ENCODE measurements around the gene GAL3ST1. TPM values are rescaled to one million over a fixed set of nuclear protein-coding genes. Genes with fewer than 3 reads are reported as not detected.
"Not testable (repeated sequence)": the region's sequence is repeated elsewhere in the genome, so short reads cannot be mapped to it uniquely, and the experiment has no call there.

GAL3ST1 gene
- total RNA-seq, 1 donor: not detected

DNA sequence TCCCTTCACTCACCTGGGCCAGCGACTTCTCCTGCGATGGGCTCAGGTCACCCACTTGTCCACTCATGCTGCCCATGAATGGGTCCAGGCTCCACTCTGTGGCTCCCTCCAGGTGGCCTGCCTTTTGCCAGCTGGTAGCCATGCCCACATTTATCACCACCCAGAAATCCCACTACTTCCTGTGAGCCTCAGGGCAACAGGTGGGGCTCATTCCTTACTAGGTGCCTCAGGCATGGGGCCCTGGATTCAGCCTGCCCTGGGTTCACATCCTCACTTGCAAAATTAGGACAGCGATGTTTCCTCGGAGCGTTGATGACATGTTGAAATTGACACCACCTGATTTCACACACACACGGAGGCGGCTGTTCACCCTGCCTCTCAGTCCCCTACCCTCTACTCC, 27.8 kb downstream of the GAL3ST1 start, which contains the start of gene SEC14L6:
Gene SEC14L6 (minus strand): TSS at position 126 of the 400 bp plus-strand sequence. CDS start 59 bp downstream, at position 67.
- DNase-seq (ENCODE audit: low read depth): no peak
- TF ChIP-seq, protein P1, sequence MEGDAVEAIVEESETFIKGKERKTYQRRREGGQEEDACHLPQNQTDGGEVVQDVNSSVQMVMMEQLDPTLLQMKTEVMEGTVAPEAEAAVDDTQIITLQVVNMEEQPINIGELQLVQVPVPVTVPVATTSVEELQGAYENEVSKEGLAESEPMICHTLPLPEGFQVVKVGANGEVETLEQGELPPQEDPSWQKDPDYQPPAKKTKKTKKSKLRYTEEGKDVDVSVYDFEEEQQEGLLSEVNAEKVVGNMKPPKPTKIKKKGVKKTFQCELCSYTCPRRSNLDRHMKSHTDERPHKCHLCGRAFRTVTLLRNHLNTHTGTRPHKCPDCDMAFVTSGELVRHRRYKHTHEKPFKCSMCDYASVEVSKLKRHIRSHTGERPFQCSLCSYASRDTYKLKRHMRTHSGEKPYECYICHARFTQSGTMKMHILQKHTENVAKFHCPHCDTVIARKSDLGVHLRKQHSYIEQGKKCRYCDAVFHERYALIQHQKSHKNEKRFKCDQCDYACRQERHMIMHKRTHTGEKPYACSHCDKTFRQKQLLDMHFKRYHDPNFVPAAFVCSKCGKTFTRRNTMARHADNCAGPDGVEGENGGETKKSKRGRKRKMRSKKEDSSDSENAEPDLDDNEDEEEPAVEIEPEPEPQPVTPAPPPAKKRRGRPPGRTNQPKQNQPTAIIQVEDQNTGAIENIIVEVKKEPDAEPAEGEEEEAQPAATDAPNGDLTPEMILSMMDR (IDR thresholded peaks at IDR 0.05; ENCODE audit: insufficient read depth, low read length): no peak
- no peak within 1 kb of the TSS for H3K4me3 ChIP-seq (ENCODE audit: low read depth, low read length)

DNA sequence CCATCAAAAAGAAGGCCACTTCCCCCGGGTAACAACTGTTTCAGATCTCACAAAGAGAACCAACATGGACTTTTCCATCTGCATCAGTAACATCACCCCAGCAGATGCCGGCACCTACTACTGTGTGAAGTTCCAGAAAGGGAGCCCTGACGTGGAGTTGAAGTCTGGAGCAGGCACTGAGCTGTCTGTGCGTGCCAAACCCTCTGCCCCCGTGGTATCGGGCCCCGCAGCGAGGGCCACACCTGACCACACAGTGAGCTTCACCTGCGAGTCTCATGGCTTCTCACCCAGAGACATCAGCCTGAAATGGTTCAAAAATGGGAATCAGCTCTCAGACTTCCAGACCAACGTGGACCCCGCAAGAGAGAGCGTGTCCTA, 31.7 kb downstream of the GAL3ST1 start:
- no peak overlapping the region for H3K4me3 ChIP-seq (ENCODE audit: low read depth, low read length)
- DNase-seq (ENCODE audit: low read depth): no peak
- TF ChIP-seq, protein P1 (IDR thresholded peaks at IDR 0.05; ENCODE audit: insufficient read depth, low read length): no peak

DNA sequence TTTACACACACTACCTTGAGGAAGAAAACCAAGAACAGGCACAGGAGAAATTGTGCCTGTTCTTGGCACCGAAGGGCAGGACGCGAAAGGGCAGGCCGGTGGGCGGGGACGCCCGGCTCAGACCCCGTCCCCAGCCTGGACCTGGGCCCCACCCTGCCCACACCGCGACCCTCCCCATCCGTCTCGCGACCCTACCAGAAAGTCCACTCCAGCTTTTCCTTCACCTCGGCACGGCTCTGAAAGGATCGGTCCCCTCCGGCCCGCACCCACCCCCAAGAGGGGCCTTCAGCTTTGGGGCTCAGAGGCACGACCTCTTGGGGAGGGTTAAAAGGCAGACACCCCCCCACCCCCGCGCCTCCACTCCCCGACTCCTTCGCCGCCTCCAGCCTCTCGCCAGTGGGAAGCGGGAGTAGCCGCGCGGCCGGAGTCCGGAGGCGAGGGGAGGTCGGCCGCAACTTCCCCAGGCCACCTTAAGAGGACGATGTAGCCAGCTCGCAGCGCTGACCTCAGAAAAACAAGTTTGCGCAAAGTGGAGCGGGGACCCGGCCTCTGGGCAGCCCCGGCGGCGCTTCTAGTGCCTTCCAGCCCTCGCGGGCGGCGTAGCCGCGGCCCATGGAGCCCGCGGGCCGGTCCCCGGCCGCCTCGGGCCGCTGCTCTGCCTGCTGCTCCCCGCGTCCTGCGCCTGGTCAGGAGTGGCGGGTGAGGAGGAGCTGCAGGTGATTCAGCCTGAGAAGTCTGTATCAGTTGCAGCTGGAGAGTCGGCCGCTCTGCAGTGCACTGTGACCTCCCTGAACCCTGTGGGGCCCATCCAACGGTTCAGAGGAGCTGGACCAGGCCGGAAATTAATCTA, 32.3 kb downstream of the GAL3ST1 start:
- peak overlapping the region; percentile 31 for H3K4me3 ChIP-seq (ENCODE audit: low read depth, low read length)
- no peak for DNase-seq (ENCODE audit: low read depth)
- TF ChIP-seq, protein P1 (IDR thresholded peaks at IDR 0.05; ENCODE audit: insufficient read depth, low read length): no peak

DNA sequence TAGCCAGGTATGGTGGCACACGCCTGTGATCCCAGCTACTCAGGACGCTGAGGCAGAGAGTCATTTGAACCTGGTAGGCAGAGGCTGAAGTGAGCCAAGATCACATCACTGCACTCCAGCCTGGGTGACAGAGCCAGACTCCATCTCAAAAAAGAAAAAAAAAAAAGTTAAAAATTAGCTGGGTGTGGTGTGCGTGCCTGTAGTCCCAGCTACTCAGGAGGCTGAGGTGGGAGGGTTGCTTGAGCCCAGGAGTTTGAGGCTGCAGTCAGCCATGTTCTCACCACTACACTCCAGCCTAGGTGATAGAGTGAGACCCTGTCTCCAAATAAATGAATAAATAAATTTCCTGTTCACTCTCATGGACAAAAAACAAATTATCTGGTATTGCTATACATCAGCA, 33.0 kb downstream of the GAL3ST1 start:
- H3K4me3 ChIP-seq (ENCODE audit: low read depth, low read length); DNase-seq (ENCODE audit: low read depth): not testable (repeated sequence)

DNA sequence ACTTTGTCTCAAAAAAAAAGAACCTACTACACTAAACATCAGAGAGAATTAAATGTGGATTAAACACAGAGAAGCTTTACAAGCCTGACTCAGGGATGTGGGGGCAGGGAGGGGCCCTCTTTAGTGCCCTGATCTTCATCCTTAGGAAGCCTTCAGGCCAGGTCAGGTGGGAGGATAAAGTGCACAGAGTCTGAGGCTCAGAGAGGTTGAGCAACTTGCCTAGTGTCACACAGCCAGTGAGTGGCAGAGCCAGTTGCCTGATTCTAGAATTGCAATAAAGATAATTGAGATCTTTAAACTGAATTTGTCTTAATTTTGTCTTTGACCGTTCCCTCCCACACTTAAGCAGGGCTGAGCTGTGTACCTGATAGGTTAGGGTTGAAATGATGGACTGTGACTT, 35.1 kb downstream of the GAL3ST1 start:
- DNase-seq (ENCODE audit: low read depth): no peak
- no peak overlapping the region for H3K4me3 ChIP-seq (ENCODE audit: low read depth, low read length)
- TF ChIP-seq, protein P1 (IDR thresholded peaks at IDR 0.05; ENCODE audit: insufficient read depth, low read length): no peak

DNA sequence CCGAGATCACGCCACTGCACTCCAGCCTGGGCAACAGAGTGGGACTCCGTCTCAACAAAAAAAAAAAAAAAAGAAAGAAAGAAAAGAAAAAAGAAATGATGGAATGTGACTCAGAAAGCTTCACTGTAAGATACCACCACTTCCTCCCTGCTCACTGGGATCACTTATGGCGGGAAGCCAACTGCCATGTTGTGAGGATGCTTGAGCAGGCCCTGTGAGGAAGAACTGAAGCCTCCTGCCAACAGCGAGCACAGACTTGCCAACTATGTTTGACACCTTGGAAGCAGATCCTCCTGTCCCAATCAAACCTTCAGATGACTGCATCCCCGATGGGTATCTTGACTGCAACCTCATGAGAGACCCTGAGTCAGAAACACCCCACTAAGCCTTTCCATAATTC, 36.2 kb downstream of the GAL3ST1 start:
- TF ChIP-seq, protein P1 (IDR thresholded peaks at IDR 0.05; ENCODE audit: insufficient read depth, low read length): no peak
- DNase-seq (ENCODE audit: low read depth): peak; percentile 12

DNA sequence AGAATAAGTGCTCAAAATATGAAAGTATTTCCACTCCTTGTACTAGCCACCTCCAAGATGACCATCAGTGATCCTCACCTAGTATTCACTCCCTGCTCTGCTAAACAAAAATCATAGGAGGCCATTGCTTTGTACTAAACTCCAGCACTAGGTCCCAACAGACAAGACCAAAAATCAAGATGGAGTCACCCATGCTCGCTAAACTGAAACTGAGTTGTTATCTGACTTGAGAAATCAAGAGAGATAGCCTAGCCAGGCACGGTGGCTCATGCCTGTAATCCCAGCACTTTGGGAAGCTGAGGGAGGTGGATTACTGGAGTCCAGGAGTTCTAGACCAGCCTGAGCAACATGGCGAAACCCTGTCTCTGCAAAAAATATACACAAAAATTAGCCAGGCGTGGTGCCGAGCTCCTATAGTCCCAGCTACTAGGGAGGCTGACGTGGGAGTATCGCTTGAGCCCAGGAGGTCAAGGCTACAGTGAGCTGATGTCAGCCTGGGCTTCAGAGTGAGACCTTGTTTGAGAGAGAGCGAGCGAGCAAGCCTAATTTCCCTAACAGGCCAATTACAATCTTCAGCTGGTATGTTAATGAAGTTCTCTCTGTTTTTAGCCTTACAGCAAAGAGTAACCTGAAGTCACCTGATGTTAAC, 37.3 kb downstream of the GAL3ST1 start:
- TF ChIP-seq, protein P1 (IDR thresholded peaks at IDR 0.05; ENCODE audit: insufficient read depth, low read length): no peak
- DNase-seq (ENCODE audit: low read depth): no peak
- no peak overlapping the region for H3K4me3 ChIP-seq (ENCODE audit: low read depth, low read length)

More for the DNA sequence above, 36.2 kb downstream of the GAL3ST1 start:
- H3K4me3 ChIP-seq (ENCODE audit: low read depth, low read length): no peak overlapping the region

Measured in fibroblast of the aortic adventitia (primary cell).